HG03175 (cell line): ENCODE data around the gene MB21D2.
"Not testable (repeated sequence)": the region's sequence is repeated elsewhere in the genome, so short reads cannot be mapped to it uniquely, and the experiment has no call there.

Source experiments
- ATAC-seq: cut with Tn5 transposase; IDR thresholded peaks from one replicate; pipeline ENCODE4 v1.9.1; 2021; ENCODE audit warnings: mild to moderate bottlenecking, moderate library complexity; ENCODE audit not compliant: unreplicated experiment

MB21D2 gene

DNA sequence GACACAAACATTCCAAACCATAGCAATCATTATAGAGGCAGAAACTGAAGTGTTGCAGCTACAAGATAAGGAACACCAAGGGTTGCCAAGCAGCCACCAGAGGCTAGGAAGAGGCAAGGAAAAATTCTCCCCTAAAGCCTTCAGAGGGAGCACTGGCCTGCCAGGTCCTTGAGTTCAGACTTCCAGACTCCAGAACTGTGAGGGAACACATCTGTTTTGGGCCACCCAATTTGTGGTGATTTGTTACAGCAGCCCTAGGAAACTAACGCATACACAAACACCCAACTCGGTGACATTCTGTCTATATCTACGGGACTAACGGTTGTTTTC is 54.6 kb downstream of the MB21D2 start:
- no peak for ATAC-seq

DNA sequence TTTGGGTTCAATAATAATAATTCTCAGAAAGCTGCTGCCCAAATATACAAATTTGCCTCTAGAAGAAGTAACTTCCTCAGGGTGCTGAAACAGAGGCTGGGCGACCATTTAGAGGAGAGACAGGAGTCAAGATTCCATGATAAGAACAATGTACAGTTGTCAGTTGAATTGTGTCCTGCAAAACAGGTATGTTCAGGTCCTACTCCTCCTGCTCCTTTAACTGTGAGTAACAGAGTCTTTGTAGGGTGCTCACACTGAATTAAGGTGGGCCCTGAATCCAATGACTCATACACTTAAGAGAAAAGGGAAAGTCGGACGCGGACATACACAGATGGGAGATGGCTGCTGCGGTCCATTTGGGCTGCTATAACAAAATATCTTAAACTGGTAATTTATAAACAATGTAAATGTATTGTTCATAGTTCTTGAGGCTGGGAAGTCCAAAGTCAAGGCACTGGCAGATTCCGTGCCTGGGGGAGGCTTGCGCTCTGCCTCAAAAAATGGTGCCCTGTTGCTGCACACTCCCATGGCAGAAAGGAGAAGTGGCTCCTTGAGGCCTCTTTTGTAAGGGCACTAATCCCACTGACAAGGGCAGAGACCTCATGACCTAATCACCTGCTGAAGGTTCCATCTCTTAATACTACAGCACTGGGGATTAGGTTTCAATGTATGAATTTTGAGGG is 55.1 kb downstream of the MB21D2 start:
- ATAC-seq: no peak

DNA sequence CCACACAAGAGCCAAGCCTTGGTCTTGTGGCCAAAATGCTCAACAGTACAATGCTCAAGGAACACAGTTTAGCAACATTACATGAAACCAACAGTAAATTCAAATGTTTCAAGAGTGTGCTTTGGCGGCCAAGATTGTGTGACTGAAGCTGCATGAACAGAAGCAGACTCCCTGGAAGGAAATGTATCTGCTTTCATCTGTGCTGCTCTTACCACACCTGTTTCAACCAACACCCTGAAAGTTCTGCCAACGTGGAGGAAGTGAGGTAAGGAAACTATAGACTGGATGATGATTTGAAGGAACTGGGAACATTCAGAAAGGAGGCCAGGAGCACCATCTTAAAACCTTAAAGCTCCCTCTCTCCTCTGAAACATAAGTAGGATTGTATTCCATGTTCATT is 55.7 kb downstream of the MB21D2 start:
- peak; percentile 41 for ATAC-seq

DNA sequence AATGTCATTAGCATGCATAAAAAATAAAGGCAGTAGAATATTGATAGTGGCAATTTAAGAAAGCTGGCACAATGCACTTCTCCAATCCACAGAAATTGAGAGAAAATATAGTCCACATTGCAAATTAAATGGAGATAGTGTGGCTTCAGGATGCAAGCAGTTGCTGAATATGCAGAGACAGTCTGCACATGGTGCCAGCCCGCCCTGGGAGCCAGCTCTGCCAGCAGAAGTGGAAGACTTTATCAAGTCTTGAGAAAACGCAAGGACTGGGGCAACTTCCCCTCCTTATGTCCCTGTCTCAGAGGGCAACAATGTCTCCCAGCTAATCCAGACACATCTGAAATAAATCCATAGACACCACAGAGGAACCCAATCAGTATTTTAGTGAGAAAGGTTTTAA is 57.2 kb downstream of the MB21D2 start:
- no peak for ATAC-seq

DNA sequence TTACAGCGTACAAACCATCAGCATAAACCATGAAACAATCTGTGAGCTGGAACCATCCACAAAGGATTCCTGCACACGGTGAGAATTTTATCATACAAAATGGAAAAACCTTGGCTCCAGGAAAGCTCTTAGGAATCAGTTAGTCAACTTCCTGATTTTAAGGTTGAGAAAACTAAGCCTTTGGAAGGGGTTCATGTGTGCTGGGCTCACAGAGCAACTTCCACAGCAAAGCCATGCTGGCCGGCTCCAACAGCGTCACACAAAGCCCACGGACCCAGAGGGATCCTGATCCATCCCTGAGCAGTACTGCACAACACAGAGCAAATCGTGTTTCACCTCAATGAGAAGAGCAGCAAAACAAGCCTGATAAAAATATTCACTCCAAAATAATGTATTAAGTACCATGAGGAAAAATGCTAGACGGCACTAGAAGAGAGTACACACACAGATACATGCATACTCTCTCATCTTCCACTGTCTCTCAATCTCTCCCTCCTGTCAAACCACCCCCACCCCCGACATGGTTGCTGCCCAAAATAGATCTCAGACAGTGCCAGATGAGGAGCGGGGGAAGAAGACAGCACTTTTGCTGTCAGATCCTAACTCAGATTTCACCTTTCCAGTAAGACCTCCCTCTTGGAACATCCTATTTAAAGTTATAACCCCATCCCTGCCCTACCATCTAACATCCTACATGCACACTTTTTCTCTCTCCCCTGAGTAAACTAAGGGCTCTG is 58.6 kb downstream of the MB21D2 start:
- no peak for ATAC-seq

DNA sequence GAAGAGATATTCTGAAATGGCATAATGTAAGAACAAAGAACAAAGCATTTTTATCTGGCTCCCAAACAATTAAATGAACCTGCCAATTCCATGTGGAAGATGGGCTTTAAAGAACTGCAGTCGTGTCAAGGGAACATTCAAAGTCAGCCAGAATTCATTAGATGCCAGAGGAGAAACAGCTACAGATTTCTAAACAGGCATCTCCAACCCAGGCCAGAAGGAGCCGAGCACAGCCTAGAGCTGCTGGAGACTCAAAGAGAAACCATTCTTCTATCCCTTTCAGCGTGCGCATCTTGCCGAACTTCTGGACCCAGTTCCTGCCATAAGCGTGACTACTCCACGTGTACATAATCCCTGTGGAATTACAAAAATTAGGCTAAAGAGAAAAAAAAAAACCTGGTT is 60.4 kb downstream of the MB21D2 start:
- ATAC-seq: no peak

DNA sequence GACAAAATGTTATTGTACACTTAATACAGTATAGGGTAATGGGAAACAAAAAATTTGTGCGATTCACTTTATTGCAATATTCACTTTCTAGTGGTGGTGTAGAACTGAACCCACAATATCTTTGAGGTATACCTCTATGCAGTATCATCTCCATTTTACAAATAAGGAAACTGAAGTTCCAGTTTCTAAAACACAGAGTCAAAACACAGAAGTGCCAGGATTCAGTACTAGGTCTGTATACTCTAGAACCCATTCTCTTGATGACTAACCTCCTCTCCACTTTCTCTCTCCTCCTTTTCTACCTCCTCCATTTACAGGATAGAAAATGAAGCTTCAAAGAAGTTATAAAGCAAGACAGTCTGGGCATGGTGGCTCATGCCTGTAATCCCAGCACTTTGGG is 62.2 kb downstream of the MB21D2 start:
- ATAC-seq: no peak

DNA sequence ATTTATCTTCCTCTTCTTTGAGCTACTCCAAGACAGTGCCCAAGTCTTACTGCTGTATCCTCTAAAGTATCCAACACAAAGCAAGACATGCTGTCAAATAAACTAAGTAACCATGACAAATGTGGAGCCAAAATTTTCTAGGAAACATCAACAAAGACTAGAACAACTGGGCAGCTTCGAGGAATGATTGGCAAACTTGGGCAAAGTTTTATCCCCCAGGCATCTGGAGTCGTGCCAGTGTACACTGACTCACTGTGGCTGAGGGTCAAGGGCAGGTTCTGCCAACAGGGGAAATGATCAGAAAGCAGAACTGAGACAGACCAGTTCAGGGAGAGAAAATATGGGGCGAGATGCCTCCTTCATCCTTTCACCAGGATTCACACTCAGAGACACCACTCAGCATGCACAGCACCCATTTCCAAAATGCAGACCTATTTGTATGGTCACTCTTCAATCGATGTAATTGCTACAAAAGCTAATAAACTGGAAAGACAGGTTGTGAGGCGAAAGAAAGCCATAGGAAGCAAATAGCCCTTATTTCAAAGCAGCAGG is 65.8 kb downstream of the MB21D2 start:
- peak; percentile 51 for ATAC-seq

DNA sequence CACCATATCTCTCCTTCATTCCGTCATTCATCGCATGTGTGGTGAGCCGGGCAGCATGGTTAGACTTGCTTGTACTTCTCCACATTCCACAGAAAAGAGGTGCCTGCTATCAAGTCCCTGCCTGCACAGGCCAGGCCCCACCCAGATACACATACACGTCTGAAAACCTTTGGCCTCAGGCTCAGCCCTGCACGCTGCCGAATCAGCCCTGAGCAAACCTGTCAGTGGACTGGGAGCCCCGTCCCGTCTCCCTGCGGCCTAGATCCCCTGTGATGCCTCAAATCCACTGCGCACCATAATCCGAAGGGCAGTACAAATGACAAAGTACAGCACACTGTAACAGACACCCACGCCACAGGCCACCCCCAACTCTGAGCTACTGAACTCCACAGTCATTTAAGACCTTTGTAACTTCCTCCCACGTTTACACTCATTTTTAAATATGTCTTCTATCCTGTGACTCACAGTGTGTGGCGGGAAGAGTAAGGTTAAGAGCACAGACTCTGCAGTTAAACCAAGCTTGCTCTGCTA is 67.1 kb downstream of the MB21D2 start:
- ATAC-seq: peak; percentile 77

DNA sequence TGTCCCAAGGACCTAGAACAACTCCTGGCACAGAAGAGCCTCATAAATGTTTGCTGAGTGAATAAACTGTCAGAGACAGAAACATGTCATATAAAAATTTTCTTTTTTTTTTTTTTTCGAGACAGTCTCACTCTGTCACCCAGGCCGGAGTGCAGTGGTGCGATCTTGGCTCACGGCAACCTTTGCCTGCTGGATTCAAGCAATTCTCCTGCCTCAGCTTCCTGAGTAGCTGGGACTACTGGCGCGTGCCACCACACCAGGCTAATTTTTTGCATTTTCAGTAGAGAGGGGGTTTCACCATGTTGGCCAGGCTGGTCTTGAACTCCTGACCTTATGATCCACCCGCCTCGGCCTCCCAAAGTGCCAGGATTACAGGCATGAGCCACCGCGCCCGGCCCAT is 67.8 kb downstream of the MB21D2 start:
- ATAC-seq: not testable (repeated sequence)

DNA sequence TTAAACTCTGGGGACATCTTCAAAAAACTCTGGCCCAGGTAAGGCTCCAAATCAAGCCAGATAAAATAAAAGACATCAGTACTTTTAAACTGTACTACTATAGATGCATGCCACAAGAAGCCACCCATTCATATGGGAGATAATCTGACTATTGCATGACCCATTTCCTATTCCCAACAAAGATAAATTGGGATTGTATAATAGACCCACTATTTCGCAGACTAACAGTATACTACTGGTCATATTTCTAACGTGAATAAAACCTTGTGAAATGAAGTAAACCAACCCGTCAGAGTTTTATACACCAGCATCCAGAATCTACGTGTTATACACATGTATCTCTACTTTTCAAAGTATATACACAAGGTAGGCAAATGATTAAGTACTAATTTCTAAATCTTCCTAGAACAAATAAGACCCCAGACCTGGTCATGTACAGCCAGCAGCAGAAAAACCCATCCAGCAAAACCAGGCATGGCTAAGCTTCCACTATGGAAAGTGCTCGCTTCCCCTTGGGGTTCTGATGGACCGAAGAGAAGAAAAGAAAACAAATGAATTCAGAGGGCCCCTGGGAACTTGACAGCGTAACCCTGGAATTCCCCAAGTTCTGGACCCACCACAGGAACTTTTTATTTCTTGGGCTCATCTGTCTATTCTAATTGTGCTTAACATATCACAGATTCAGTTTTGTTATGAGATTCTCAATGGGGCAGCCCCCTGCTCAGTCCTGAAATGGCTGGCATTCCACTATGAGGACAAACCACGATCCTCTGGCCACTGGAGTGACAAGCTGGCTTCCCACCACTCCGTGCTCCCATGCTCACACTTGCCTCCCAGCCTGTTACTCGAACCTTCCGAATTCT is 69.1 kb downstream of the MB21D2 start:
- ATAC-seq: no peak

DNA sequence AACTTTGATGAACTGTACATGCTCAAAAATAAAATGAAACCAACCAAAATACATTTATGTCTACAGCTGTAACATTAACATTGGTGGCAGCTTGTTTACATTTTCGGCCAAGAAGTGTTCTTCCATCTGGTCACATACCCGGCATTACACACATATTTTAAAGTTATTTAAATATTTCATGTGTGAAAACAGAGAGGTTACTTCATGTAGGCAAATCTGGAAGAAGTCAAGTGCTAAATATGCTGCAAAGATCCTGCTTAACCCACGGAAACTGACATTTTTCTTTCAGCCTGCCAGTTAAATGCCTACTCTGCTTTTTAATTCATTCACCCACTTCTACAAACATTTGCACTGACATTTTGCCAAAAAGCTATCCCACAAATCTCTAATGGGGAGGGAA is 69.7 kb downstream of the MB21D2 start:
- no peak for ATAC-seq

DNA sequence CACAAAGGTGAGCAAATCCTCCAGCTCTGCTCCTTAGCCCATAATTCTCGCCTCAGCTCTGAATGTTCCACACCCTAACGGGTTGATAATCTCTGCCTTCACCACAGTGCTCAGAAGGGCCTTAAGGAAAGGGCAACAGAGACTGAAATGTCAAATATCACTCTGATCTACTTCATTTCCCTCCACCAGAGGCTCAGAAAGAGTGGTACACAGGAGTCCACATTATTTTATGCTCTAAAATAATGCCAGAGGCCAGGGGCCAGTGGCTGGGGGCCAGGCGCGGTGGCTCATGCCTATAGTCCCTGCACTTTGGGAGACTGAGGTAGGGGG is 72.2 kb downstream of the MB21D2 start:
- no peak for ATAC-seq

DNA sequence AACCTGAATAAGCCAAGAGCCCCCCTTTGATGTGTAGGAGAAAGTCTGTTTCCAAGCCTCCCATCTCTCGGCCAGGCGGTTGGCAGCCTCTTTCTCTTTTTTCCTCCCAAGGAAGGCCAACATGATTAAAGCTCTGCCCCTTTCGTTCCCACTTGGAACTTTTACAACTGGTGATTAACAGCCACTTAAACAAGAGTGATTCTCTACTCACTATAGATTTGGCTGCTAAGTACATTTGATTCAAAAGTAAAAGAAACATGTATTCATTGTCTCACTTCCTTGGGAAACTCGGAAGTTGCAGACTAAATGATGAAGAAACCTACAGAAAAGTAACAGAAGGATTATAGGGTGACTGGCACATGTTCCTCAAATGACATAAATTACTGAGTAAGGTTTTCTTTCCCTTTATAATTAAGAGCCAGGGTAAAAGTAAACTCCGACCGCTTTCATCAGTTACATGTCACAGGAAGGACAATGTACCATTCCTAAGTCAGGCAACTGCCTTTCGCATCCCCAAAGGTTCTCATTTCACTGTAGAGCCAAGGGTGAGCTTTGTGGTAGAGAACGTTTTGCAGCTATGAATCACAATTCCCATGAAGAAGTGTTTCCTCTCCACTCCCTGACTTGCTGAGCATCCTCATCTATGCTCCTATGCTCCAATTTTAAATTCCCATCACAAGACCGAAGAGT is 72.7 kb downstream of the MB21D2 start:
- ATAC-seq: no peak

DNA sequence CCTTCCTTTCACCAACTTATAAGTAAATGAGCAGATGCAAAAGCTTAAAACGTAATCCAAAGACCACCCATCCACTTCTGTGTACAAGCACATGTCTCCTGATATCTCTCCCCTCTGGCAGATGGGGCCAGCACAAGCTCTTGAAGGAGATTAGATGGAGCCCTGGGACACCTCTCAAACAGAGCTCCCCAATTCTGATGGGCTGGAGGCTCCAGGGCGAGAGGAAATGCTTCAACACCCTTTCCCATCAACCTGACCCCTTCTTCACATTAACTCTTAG is 73.2 kb downstream of the MB21D2 start:
- ATAC-seq: no peak

DNA sequence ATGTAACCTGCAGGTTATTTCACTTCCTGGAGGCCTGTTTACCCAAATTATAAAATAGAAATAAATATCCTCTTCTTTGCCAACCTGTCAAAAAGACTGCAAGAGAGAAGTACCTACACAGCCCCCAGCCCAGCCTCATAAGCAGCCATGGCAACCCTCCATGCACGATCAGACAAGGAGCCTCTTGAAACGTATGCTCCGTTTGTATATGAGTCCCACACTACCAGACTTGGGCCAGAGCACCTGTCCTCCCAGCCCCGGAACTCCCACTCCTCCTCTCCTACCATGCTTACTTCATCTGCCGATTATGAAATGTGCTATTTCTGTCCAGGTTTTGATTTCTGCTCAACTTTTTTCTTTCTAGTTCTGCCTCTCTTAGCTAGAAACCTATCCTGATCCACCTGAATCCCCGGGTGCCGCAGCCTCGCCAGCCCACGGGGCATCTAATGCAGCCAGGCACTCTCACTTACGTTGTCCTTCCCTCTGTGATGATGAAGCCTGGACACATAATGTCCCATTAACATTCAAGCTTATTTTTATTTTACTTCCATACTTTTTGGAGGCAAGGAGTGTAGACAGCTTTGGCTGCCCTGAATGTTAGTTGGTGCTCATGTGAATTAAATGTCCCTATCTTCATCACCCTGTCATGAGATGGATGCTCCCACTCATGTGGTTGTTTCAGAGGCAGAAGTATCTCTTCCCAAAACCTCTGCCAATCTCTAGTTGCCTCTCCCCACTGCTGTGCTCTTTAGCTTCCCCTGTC is 73.8 kb downstream of the MB21D2 start:
- ATAC-seq: no peak

DNA sequence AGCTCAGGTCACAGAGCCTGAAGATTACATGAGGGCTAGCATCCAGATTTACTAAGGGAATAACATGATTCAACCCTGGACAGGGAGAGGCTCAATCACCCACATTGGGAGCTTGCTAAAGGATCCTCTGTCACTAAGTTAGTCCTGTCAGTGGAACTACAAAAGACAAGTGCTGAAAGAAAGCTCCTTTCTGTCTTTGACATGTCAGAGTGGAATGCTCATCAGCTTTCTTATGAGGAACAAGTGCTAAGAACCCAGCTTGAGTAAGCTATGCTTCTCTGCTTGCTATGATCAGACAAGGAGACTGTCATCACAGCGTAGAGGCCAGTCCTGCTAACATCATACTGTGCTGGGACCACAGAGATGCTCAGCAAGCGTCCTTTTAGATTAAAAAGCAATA is 74.5 kb downstream of the MB21D2 start:
- no peak for ATAC-seq

DNA sequence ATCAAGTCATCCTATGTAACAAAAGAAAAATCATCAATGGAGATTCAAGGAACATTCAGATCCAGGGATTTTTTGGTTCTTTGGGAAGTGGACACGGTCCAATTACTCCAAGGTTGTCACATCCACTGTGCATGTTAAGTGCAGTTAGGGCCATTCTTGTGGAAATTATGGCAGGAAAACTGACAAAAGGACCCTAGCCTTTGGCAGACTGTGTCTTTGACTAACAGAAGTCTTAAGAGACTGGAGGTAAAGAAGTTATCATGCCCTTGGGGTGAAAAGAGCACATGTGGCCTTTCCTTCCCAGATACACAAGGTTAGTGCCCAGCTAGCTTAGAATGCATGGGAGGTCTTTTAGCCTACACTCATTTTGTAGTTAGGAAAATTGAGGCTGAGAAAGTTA is 74.9 kb downstream of the MB21D2 start:
- no peak for ATAC-seq

DNA sequence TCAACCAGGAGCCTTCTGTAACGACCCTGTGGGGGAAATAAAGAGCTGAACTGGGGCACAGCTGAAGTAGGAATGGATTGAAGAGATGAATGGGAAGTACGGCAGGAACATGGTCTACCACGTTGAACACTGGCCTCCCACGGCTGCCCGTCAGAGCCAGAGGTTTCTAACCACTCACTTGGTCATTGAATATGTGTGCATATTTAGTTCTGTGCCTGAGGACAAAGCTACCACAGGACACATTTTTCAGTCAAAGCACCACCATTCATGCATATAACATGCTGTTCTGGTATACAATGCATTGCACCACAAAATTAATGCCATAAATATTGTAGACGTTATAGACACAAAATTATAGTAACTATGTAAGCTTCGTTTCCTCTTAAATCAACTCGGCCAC is 75.5 kb downstream of the MB21D2 start:
- no peak for ATAC-seq

DNA sequence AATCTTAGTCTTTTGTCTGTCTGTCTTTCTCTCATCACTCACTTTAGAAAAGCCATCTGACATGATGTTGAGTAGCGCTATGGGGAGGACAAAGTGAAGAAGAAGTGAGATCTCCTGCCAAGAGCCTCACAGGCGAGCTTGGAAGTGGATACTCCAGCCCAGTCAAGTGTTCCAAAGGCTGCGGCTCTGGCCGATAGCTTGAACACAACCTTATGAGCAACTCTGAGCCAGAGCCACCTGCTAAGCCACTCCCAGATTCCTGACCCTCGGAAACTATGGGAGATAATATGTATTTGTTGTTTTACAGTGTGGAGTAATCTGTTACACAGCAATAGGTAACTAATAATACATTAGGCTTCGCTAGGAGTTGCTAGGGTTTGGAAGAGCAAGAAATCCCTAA is 76.2 kb downstream of the MB21D2 start:
- ATAC-seq: no peak
